ENCODE results near the gene PPP1R1C.
A peak's percentile ranks its signal among the peaks of the same experiment; 100 is the strongest.
"Not testable (repeated sequence)": the region's sequence is repeated elsewhere in the genome, so short reads cannot be mapped to it uniquely, and the experiment has no call there.

Gene PPP1R1C, protein sequence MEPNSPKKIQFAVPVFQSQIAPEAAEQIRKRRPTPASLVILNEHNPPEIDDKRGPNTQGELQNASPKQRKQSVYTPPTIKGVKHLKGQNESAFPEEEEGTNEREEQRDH

GRCh38 chr2:181985632-181986205 is at the start of gene PPP1R1C:
Gene PPP1R1C (plus strand): TSS chr2:181985853. CDS start chr2:181986111, 258 bp downstream.
- peak; percentile 76 for DNase-seq

- no peak for DNase-seq
These were observed 48.2 kb upstream of the PPP1R1C start for GRCh38 chr2:181937473-181937872.

DNA sequence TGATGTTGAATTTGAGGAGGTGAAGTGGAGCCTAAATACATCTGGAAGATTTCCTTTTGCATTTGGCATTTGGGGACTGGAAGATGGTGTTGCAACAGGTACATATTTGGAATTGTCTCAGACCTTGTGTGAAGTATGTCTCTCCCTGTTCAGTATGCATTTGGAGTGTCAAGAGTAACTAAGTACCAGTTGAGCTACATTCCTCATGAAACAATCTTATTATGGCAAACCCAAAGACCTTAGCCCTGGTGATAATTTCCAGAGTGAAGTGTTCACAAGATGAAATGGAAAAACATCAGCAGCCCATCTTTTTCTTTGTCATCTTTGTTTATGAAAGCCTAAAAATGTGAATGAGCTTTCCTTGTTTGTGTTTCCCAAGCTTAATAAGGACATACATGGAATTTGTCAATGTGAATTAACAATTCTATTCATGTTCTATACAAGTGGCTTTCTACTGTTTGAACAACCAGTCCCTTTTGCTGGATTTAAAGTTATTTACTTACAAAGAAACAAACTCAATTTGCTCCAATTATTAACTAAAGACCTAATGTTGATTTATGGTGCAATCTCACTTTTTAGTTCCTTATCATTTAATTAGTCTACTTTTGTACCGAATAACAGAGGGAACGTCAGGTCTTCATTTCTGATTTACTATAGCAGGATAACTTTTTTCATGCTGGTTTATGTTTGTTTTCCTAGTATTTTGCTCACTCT is 42.1 kb upstream of the PPP1R1C start:
- DNase-seq = no peak

GRCh38 chr2:181944164-181944913 is 41.3 kb upstream of the PPP1R1C start:
- DNase-seq = no peak

- DNase-seq = no peak
These were observed 40.8 kb upstream of the PPP1R1C start for GRCh38 chr2:181944914-181945291.

GRCh38 chr2:181946444-181947127 is 39.1 kb upstream of the PPP1R1C start:
- DNase-seq = no peak

DNA sequence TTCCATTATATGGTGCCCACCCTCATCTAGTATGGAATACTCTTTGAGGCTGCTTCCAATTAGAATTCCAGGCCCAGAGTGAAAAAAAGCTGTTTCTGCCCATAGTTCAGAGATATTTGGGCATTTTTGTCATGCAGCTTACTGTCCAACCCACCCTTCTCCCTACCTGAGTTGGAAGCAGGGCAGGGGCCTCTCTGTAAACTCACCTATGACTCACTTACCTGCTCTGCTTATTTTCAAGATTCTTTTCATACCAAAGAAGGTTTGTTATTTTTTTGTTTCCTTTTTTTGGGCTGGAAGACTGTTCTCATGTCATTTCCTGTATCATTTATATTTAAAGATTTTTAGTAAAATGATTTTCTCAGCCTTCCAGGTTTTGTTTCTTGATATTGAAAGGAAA is 38.4 kb upstream of the PPP1R1C start:
- no peak for DNase-seq

- DNase-seq = no peak
These were observed 37.4 kb upstream of the PPP1R1C start for GRCh38 chr2:181948227-181948626.

- DNase-seq = no peak
These were observed 36.6 kb upstream of the PPP1R1C start for GRCh38 chr2:181949047-181949446.

DNA sequence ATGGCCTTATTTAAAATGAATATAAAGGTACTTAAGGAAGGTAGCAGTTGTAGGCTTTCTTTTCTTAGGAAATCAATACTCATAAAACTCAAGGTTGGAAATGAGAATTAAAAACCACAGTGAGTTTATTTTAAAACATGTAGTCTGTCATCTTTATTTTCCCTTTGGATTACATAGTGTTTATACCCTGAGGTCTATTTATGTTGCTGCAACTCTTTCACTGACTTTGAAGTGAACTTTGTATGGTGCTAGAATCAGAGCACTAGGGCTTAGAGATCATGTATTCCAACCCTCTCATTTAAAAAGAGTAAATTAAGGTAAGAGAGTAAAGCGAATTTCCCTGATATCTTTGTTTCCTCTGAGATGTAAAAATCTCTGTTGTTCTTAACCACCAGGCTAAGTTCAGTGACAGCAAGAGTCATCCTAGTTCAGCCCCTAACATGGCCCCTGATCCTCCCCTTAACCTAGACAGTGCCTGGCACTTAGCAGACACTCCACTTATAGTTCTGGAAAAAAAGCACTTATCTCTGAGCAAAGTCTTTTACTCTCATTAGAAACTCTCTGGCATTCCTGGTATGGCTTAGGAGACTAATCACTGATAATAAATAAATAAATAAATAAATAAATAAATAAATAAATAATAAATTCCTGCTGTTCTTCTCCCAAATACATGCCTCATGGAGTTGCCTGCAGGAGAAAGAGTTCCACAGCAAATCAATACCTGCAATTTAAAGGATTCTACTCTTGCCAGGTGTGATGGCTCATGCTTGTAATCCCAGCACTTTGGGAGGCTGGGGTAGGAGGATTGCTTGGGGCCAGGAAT is 33.0 kb upstream of the PPP1R1C start:
- DNase-seq = peak; percentile 27

DNA sequence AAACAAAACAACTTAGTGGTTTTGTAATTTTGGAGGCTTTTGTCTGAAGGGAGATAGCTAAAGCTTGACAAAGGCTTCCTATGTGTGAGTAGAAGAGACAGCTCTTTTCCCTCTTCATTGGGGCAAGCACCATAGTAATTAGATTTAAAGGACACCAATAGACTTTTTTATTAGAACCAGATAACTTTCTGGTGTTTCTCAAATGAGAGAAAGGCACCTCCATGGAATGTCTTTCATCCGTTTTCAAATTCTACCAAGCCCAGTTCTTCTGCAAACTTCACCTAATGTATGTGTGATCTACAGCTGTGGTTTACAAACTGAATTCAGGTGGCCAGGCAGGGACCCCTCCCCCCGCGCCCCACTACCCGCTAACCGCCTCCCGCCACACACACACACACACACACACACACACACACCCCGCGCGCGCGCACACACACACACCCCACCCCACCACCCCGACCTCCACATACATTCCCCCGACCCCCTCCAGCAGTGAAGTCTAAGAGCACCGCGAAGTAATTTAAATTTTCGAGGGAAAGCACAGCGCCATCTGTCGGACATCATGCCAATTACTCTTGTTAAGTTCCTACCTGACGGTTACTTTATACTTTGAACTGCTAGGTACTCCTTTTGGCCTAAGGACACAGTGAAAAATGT is 31.6 kb upstream of the PPP1R1C start:
- peak; percentile 91 for DNase-seq

DNA sequence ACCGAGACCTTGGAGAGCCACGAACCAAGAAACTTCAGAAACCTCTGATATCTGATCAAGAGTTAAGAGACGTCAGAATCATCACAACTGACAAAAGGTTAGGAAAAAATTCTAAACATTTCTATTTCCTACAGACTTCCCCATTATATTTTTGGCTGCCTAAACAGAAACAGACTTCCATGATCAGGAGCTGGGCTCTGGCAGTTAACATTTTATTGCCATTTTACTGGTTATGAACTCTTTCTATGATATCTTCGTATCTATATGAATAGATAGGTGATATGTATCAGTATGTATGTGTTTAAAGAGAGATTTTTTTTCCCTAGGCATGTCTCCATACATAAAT is 31.1 kb upstream of the PPP1R1C start:
- no peak for DNase-seq

DNA sequence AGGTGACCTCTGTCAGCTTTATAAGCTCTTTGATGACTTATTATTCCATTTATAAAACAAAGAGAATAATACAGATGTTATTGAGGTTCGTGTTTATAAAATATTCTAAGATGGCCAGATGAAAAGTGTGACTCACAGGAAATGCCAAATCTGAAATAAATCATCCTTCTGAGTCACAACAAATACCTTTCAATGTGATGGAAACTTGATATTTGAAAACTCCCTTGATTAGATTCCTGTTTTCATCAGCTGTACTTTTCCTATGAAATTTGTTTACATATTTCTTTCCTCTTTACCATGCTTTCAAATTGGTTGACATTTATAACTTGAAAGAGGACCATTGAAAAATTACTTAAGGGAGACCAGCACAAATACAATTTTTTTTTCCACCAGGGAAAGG is 30.6 kb upstream of the PPP1R1C start:
- DNase-seq = peak; percentile 9

DNA sequence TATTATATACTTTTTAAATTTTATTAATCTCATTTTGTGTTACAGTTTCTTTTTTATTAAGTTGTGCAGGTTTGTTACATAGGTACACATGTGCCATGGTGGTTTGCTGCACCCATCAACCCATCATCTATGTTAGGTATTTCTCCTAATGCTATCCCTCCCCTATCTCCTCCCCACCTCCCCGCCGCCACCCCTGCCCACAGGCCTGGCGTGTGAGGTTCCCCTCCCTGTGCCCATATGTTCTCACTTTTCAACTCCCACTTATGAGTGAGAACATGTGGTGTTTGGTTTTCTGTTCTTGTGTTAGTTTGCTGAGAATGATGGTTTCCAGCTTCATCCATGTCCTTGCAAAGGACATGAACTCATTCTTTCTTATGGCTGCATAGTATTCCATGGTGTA is 29.8 kb upstream of the PPP1R1C start:
- not testable (repeated sequence) for DNase-seq

DNA sequence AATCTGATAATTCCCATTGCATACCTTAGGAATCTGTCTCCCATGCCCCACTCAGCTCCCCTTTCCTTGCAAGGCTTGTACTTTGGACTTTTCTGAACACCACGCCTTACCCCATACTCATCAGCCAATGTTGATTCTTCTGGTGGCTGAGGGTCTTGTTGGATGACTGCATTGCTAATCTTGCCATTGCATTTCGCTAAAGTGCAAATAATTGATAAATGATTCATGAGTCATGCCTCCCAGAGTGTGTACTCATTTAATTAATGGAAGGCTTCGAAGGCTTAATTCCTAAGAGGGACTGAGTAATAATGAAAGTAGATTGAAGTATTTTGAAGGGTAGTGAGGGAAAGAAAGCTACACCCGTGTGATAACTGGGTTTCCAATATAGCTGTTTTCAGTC is 28.0 kb upstream of the PPP1R1C start:
- DNase-seq = no peak

- DNase-seq = no peak
These were observed 26.9 kb upstream of the PPP1R1C start for GRCh38 chr2:181958726-181959125.

GRCh38 chr2:181959508-181959907 is 26.1 kb upstream of the PPP1R1C start:
- no peak for DNase-seq

DNA sequence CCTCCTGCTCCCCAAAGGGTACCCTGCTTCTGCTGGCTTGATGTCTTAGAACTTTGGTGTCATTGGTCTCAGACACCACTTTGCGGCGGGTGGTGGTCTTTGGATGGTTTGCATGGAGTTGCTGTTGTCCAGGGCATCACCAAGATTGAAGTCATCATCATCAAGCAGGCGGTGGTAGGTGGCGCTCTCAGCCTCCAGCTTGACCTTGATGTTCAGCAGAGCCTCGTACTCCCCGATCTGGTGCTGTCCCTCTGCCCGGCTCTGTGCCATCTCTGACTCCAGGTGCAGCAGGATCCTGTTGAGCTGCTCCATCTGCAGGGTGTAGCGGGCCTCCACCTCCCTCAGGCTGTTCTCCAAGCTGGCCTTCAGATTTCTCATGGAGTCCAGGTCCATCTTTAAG is 24.5 kb upstream of the PPP1R1C start:
- not testable (repeated sequence) for DNase-seq

DNA sequence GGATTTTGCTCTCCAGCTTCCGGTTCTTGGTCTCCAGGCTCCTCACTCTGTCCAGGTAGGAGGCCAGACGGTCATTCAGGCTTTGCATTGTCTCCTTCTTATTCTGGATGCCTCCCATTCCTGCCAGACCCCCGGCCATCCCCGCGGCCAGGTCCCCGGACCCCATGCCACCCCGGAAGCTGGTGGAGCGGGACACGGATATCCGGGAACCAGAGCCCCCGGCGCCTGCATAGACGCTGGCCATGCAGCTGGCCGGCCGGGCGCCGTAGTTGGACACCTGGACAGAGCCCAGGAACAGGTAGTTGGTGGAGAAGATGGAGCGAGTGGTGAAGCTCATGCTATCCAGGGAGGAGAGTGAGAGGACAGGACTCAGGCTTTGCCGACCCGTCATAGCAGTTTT is 23.5 kb upstream of the PPP1R1C start:
- no peak for DNase-seq

DNA sequence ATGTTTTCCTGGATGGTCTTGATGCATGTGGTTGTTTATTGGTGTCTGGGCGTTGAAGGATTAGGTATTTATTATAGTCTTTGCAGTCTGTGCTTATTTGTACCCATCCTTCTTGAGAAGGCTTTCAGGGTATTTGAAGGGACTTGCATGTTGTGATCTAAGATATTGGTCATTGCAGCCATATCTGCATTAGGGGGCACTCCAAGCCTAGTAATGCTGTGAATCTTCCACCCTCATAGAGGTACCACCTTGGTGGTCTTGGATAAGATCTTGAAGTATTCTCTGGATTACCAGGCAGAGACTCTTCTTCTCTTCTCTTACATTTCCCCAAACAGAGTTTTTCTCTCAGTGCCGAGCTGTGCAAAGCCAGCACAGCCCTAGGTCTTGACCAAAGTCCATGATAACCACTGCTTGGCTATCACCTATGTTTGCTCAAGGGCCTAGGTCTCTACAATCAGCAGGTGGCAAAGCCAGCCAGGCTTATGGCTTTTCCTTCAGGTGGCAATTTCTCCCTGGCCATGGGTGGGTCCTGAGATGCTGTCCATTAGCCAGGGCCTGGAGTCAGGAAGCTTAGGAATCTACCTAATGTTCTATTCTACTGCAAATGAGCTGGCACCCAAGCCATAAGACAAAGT is 15.4 kb upstream of the PPP1R1C start:
- no peak for DNase-seq

- no peak for DNase-seq
These were observed 14.6 kb upstream of the PPP1R1C start for GRCh38 chr2:181971032-181971431.

Data from eye (tissue), 1 donor.